ENCODE data around the gene DUS2. TPM values are rescaled to one million over a fixed set of nuclear protein-coding genes. Genes with fewer than 3 reads are reported as not detected.

The DUS2 gene
- total and polyA plus RNA-seq, 9 of the 15 experiments (the other 6 are each of a cell fraction or from before 2014, with no cell fraction given): 5.8 to 22.5 (median 20.6) TPM

DNA sequence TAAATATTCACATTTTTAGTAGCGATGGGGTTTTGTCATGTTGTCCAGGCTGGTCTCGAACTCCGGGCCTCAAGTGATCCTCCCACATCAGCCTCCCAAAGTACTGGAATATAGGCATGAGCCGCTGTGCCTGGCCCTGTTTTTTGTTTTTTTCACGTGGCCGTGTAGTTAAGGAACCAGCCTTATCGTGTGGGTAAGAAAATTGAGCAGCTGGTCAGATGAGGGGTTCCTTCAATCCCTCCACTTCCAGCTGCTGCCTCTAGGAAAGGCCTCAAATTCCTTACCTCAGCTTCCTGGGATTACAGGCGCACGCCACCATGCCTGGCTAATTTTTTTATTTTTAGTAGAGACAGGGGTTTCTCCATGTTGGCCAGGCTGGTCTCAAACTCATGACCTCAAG lies 17.9 kb upstream of the DUS2 start:
- DNase-seq (ENCODE audit: extremely low read depth in 1 of 4, low spot score in 3 of 4) (no peak), ATAC-seq (no peak), FAIRE-seq (no peak)
- H3K9me1 ChIP-seq (ENCODE audit: control insufficient read depth, insufficient read depth, low read length): no peaks in the 10 kb centered on the region
- in situ Hi-C loops (cut with MboI) (no loop called here), intact Hi-C loops (cut with micrococcal nuclease) (no loop called here)
- no peak overlapping the region for H3K27ac ChIP-seq (ENCODE audit: extremely low read depth, low read depth, low read length)
- peak overlapping the region; percentile 81; the same call in 1 of the 2 replicates for H2AFZ ChIP-seq (ENCODE audit: low read depth, low read length)
- peak overlapping the region in 1 of 2 experiments; percentile 30; a peak in 1 of 4 replicates for H3K9ac ChIP-seq (ENCODE audit: insufficient read depth in 1 of 2, low read depth in 2 of 2, low read length in 2 of 2)
- H3K4me3 ChIP-seq: no peak overlapping the region
- no peaks in the 10 kb centered on the region for H3K27me3 ChIP-seq (ENCODE audit: control insufficient read depth in 2 of 2, insufficient read depth in 2 of 2, low read length in 2 of 2)
- H3K4me2 ChIP-seq (ENCODE audit: insufficient read depth, low read length): no peak overlapping the region
- peaks cover 0 to 4% of the 10 kb centered on the region in 2 experiments; a peak in 2 of 5 replicates for H3K4me1 ChIP-seq (replicated peaks in 1 of 2; ENCODE audit: control insufficient read depth in 2 of 2, insufficient read depth in 2 of 2, low read length in 2 of 2)
- no TSS peak for BruUV-seq (replicated peaks)
- no peaks in the 10 kb centered on the region for H3K79me2 ChIP-seq (ENCODE audit: control insufficient read depth, insufficient read depth, low read length)
- TF ChIP-seq BRD9 (IDR thresholded peaks at IDR 0.05; ENCODE audit: low read depth, partially characterized antibody) (no peak), ZNF197 (CRISPR knock-in tag; IDR thresholded peaks at IDR 0.05; ENCODE audit: low read depth) (no peak), CEBPG (CRISPR knock-in tag; IDR thresholded peaks at IDR 0.05) (no peak), CEBPG (tag; conservative IDR thresholded peaks at IDR 0.05 in 1 of 2, IDR thresholded peaks at IDR 0.05 in 1 of 2) (no peak), ZNF79 (CRISPR knock-in tag; IDR thresholded peaks at IDR 0.05; ENCODE audit: low read depth) (no peak), CSDE1 (IDR thresholded peaks at IDR 0.05) (no peak), ZNF253 (CRISPR knock-in tag; conservative IDR thresholded peaks at IDR 0.05) (no peak), FUS (optimal IDR thresholded peaks at IDR 0.05; ENCODE audit: low read depth, low read length) (no peak), ZC3H11A (IDR thresholded peaks at IDR 0.05; ENCODE audit: low read depth, low read length) (no peak)
- TF ChIP-seq, protein P1, sequence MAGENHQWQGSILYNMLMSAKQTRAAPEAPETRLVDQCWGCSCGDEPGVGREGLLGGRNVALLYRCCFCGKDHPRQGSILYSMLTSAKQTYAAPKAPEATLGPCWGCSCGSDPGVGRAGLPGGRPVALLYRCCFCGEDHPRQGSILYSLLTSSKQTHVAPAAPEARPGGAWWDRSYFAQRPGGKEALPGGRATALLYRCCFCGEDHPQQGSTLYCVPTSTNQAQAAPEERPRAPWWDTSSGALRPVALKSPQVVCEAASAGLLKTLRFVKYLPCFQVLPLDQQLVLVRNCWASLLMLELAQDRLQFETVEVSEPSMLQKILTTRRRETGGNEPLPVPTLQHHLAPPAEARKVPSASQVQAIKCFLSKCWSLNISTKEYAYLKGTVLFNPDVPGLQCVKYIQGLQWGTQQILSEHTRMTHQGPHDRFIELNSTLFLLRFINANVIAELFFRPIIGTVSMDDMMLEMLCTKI (IDR thresholded peaks at IDR 0.05; ENCODE audit: partially characterized antibody): no peak
- TF ChIP-seq, protein P2, sequence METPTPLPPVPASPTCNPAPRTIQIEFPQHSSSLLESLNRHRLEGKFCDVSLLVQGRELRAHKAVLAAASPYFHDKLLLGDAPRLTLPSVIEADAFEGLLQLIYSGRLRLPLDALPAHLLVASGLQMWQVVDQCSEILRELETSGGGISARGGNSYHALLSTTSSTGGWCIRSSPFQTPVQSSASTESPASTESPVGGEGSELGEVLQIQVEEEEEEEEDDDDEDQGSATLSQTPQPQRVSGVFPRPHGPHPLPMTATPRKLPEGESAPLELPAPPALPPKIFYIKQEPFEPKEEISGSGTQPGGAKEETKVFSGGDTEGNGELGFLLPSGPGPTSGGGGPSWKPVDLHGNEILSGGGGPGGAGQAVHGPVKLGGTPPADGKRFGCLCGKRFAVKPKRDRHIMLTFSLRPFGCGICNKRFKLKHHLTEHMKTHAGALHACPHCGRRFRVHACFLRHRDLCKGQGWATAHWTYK (CRISPR knock-in tag; IDR thresholded peaks at IDR 0.05): no peak
- TF ChIP-seq, protein P3, sequence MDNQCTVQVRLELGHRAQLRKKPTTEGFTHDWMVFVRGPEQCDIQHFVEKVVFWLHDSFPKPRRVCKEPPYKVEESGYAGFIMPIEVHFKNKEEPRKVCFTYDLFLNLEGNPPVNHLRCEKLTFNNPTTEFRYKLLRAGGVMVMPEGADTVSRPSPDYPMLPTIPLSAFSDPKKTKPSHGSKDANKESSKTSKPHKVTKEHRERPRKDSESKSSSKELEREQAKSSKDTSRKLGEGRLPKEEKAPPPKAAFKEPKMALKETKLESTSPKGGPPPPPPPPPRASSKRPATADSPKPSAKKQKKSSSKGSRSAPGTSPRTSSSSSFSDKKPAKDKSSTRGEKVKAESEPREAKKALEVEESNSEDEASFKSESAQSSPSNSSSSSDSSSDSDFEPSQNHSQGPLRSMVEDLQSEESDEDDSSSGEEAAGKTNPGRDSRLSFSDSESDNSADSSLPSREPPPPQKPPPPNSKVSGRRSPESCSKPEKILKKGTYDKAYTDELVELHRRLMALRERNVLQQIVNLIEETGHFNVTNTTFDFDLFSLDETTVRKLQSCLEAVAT (IDR thresholded peaks at IDR 0.05): no peak
- WGBS (ENCODE audit: insufficient coverage, low coverage, missing lambda C conversion rate): 69% methylated on average over 9 of the region's 9 CpGs
- H3K36me3 ChIP-seq (ENCODE audit: control insufficient read depth, insufficient read depth, low read length): no peaks in the 10 kb centered on the region
- ChIA-PET CTCF (ENCODE audit: low intra/inter-chr PET ratio) (interaction anchor here (1.6 kb wide), 1 partner anchor 11 kb away, joined by 5 read pairs; no protein-coding TSS in a partner anchor), POLR2A (interaction anchor here (0.6 to 3.2 kb wide), 5 partner anchors 9 to 252 kb away, joined by 3 to 13 read pairs (median 5); partner anchors contain the start of genes DDX28, DPEP2NB and DUS2)
- H3K9me3 ChIP-seq (replicated peaks; ENCODE audit: control insufficient read depth, insufficient read depth, low read depth, low read length): no peaks in the 10 kb centered on the region
- no peaks in the 10 kb centered on the region for H4K20me1 ChIP-seq (replicated peaks; ENCODE audit: control insufficient read depth, insufficient read depth, low read length)
